SJSA1 (cell line): ENCODE data around the gene RPL37A. TPM values are rescaled to one million over a fixed set of nuclear protein-coding genes. Genes with fewer than 3 reads are reported as not detected.

Experiments
- DNase-seq, 2 experiments: peaks; one replicate each; pipeline ENCODE4 v3.0.0-alpha.2; 2015 to 2020; ENCODE audit warnings: low spot score in 2 of 2, low read depth in 1 of 2
- H3K27ac ChIP-seq: fragments of 250-450 bp; sonication (Bioruptor Pico); 2 replicates; pipeline ENCODE4 v1.5.1; 2020; ENCODE audit warnings: mild to moderate bottlenecking, moderate library complexity
- H3K27me3 ChIP-seq: fragments of 250-450 bp; sonication (Bioruptor Pico); replicated peaks from 2 replicates; pipeline ENCODE4 v1.5.1; 2020; ENCODE audit warnings: mild to moderate bottlenecking, moderate library complexity
- H3K36me3 ChIP-seq: fragments of 250-450 bp; sonication (Bioruptor Pico); 2 replicates; pipeline ENCODE4 v1.5.1; 2020; ENCODE audit warnings: mild to moderate bottlenecking
- H3K4me1 ChIP-seq: fragments of 250-450 bp; sonication (Bioruptor Pico); replicated peaks from 2 replicates; pipeline ENCODE4 v1.6.1; 2021; ENCODE audit warnings: mild to moderate bottlenecking
- H3K4me3 ChIP-seq: fragments of 250-450 bp; sonication (Bioruptor Pico); 2 replicates; pipeline ENCODE4 v1.5.1; 2020; ENCODE audit warnings: mild to moderate bottlenecking
- H3K9me3 ChIP-seq: fragments of 250-450 bp; sonication (Bioruptor Pico); replicated peaks from 2 replicates; pipeline ENCODE4 v1.5.1; 2020; ENCODE audit warnings: mild to moderate bottlenecking
- total RNA-seq: library from RNA; depleted of rRNA; stranded (reverse); fragments of >200 nt; shearing (Covaris generic); gene quantifications from 2 replicates; pipeline ENCODE4 v1.2.3, GENCODE V29; 2014

Gene RPL37A
- total RNA-seq, 1 experiment from 2014 or later: 1,252 TPM

DNA sequence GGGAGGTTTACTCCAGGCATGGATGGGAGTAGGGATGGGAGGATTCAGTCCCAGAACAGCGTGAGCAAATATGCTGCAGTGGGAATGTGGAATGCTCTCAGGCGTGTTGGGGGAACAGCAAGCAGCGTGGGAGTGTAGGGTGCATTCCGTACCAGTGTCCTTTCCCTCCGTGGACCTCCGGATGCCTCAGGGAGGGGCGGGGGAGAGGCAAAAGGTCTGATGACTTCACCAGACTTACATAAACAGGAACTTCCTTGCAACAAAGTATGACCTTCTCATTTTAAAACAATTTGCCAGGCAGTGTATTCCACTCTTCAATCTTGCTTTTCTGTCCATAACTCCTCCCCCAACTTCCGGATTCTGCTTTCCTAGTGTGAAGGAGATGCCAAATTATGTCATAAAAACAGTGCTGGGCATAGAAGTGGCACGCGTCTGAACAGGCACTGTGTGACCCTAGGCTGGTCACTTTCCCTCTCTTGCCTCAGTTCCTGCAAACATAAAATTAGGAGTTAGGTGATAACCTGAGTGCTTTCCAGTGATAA is 36.9 kb downstream of the RPL37A start:
- H3K9me3 ChIP-seq: no peaks in the 10 kb centered on the region
- no peaks in the 10 kb centered on the region for H3K27me3 ChIP-seq
- H3K4me1 ChIP-seq: peaks cover 19% of the 10 kb centered on the region
- DNase-seq: peak; percentile 83 to 87
- H3K4me3 ChIP-seq: no peak overlapping the region
- peak overlapping the region; percentile 56 for H3K27ac ChIP-seq
- no peaks in the 10 kb centered on the region for H3K36me3 ChIP-seq

- H3K9me3 ChIP-seq: no peaks in the 10 kb centered on the region
- H3K27ac ChIP-seq: no peak overlapping the region
- DNase-seq: no peak
- no peaks in the 10 kb centered on the region for H3K36me3 ChIP-seq
- H3K4me1 ChIP-seq: peaks cover 19% of the 10 kb centered on the region
- H3K4me3 ChIP-seq: no peak overlapping the region
- no peaks in the 10 kb centered on the region for H3K27me3 ChIP-seq
Measured at GRCh38 chr2:216536734-216537210, 38.1 kb downstream of the RPL37A start.

DNA sequence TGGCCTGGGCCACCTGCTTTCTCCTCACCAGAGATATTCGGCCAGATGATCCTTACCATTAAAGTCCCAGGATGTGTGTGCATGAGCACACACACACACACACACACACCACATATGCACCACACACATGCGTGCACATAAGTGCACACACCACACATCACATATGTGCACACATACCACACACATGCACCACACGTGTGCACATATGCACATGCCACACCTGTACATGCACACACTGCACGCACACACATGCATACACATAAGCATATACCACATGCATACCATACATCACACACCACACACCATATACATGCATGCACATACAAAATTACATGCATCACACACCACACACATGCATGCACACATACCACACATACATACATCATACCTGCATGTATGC is 38.7 kb downstream of the RPL37A start:
- H3K36me3 ChIP-seq: no peaks in the 10 kb centered on the region
- DNase-seq: no peak
- no peak overlapping the region for H3K27ac ChIP-seq

GRCh38 chr2:216538538-216538937 is 39.9 kb downstream of the RPL37A start:
- no peak overlapping the region for H3K4me3 ChIP-seq
- DNase-seq: no peak

More for the DNA sequence above, 38.7 kb downstream of the RPL37A start:
- Histone ChIP-seq H3K9me3 (no peaks in the 10 kb centered on the region), H3K4me1 (peaks cover 19% of the 10 kb centered on the region), H3K27me3 (no peaks in the 10 kb centered on the region), H3K4me3 (no peak overlapping the region)

GRCh38 chr2:216539120-216539519 is 40.5 kb downstream of the RPL37A start:
- Histone ChIP-seq H3K4me3 (no peak overlapping the region), H3K36me3 (no peaks in the 10 kb centered on the region), H3K27ac (no peak overlapping the region), H3K27me3 (no peaks in the 10 kb centered on the region), H3K9me3 (no peaks in the 10 kb centered on the region), H3K4me1 (peaks cover 19% of the 10 kb centered on the region)
- DNase-seq: no peak

More at GRCh38 chr2:216538538-216538937, 39.9 kb downstream of the RPL37A start:
- Histone ChIP-seq H3K9me3 (no peaks in the 10 kb centered on the region), H3K4me1 (peaks cover 19% of the 10 kb centered on the region), H3K27ac (no peak overlapping the region), H3K36me3 (no peaks in the 10 kb centered on the region), H3K27me3 (no peaks in the 10 kb centered on the region)

- no peak overlapping the region for H3K27ac ChIP-seq
- no peak for DNase-seq
- H3K4me3 ChIP-seq: no peak overlapping the region
- H3K27me3 ChIP-seq: no peaks in the 10 kb centered on the region
- H3K9me3 ChIP-seq: no peaks in the 10 kb centered on the region
- H3K36me3 ChIP-seq: no peaks in the 10 kb centered on the region
- H3K4me1 ChIP-seq: peaks cover 18% of the 10 kb centered on the region
Measured at GRCh38 chr2:216539791-216540241, 41.2 kb downstream of the RPL37A start.

DNA sequence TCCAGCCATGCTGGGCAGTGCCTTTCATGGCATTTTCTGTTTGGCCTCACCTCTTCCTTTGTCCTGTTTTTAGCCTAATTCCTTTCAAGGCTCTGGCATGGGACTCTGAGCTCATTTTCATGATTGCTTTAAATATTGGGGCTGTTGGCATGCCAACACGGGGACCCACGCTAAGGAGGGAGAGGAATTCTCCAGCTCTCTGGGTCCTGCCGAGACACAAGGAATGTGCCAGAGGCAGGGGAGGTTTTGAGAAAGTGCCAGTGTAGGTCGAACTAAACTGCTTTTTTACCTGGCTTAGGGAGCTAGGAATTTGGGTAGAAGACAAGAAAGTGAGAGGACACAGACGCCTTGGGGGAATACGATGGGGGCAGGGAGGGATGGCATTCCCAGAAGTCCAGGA is 42.3 kb downstream of the RPL37A start:
- H3K4me3 ChIP-seq: no peak overlapping the region
- peaks cover 6% of the 10 kb centered on the region for H3K4me1 ChIP-seq
- H3K9me3 ChIP-seq: no peaks in the 10 kb centered on the region
- DNase-seq: no peak
- H3K27me3 ChIP-seq: no peaks in the 10 kb centered on the region
- no peak overlapping the region for H3K27ac ChIP-seq
- no peaks in the 10 kb centered on the region for H3K36me3 ChIP-seq

GRCh38 chr2:216541505-216541904 is 42.9 kb downstream of the RPL37A start:
- Histone ChIP-seq H3K27me3 (no peaks in the 10 kb centered on the region), H3K9me3 (no peaks in the 10 kb centered on the region), H3K4me1 (peaks cover under 1% of the 10 kb centered on the region), H3K36me3 (no peaks in the 10 kb centered on the region), H3K4me3 (no peak overlapping the region), H3K27ac (no peak overlapping the region)
- no peak for DNase-seq

GRCh38 chr2:216545359-216545758 is 46.7 kb downstream of the RPL37A start:
- DNase-seq: no peak

DNA sequence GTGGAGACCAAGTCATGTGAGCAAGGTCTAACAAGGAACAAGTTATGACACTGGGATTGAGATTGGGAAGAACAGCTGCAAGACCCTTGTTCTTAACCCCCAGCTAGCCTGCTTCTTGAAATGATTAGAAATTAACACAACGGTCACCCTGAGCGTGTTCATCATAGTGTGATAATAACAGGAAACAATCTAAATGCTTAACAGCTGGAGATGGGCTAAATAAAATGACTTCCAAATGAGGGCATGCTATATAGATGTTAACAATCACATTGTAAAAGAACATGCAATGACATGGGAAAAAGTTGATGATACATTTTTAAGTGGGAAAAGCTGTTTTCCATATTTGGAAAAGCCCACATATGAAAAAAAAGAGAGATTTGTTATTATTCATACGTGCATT is 47.6 kb downstream of the RPL37A start:
- Histone ChIP-seq H3K27ac (no peak overlapping the region), H3K4me3 (no peak overlapping the region), H3K4me1 (0 out of 2 replicates have a peak, but pooled peaks cover 1% of the 10 kb centered on the region), H3K36me3 (no peaks in the 10 kb centered on the region), H3K27me3 (no peaks in the 10 kb centered on the region), H3K9me3 (no peaks in the 10 kb centered on the region)
- DNase-seq: no peak

More at GRCh38 chr2:216545359-216545758, 46.7 kb downstream of the RPL37A start:
- Histone ChIP-seq H3K36me3 (no peaks in the 10 kb centered on the region), H3K9me3 (no peaks in the 10 kb centered on the region), H3K27me3 (no peaks in the 10 kb centered on the region), H3K4me1 (no peaks in the 10 kb centered on the region), H3K4me3 (no peak overlapping the region), H3K27ac (no peak overlapping the region)

DNA sequence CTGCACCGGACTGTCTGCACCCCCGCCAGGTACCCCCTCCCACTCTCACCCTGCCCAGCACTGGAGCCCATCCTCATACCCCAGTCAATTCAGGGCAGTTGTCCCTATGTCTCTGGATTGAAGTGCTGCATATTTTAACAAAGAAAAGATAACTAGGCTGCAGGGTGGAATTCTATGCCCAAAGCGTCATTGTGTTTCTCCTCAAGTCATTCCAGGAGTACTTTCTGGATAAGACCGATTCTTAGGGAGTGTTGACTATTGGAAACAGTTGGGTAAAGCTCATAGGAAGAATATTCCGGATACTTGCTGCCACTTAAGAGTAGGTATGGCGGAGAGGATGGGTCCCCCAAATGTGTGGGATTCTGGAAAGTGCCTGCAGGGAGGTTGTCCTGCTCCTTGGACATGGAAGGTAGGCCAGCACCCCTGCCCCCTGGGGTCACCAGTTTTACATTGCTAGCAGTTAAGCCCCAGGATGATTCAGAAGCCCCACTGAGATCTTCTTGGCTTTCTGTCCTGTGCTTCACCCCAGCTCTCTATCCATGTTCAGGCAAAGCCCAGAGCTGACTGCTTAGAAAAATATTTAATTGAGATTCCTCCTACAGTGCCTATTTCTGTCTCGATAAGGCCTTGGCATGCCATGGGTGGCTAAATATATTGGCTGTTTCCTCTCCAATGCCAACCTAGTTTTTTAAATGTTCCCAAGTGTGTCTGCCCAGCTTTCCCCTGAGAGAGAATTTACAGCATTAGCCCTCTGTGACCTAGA is 48.2 kb downstream of the RPL37A start:
- no peak for DNase-seq
- H3K27ac ChIP-seq: no peak overlapping the region
- no peaks in the 10 kb centered on the region for H3K9me3 ChIP-seq
- H3K36me3 ChIP-seq: no peaks in the 10 kb centered on the region
- H3K4me3 ChIP-seq: no peak overlapping the region
- H3K27me3 ChIP-seq: no peaks in the 10 kb centered on the region
- H3K4me1 ChIP-seq: 0 out of 2 replicates have a peak, but pooled peaks cover 4% of the 10 kb centered on the region

DNA sequence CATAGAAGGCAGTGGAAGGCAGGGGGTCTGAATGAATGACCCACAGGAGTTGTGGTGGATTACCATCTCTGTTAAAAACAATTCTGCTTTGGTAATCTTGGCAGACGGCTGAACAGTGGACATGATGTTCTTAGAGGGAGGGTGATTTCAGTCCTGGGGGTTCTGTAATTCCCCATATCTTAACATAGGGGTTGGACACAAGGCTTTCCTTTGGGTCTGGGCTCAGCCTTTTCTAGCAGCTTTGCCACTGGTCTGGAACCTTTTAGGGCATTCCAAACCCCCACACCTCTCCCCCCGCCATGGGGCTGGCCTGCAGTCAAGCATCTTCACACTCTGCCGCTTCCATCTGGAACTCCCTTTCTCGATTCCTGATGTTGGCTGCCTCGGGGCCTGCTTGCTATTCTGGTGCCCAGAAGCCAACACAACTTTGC is 50.3 kb downstream of the RPL37A start:
- no peaks in the 10 kb centered on the region for H3K36me3 ChIP-seq
- no peaks in the 10 kb centered on the region for H3K9me3 ChIP-seq
- H3K27me3 ChIP-seq: no peaks in the 10 kb centered on the region
- H3K4me3 ChIP-seq: no peak overlapping the region
- no peak for DNase-seq
- H3K27ac ChIP-seq: no peak overlapping the region
- H3K4me1 ChIP-seq: peaks cover 12% of the 10 kb centered on the region

GRCh38 chr2:216549926-216550690 is 51.5 kb downstream of the RPL37A start:
- no peaks in the 10 kb centered on the region for H3K36me3 ChIP-seq
- no peaks in the 10 kb centered on the region for H3K9me3 ChIP-seq
- DNase-seq: no peak
- H3K4me3 ChIP-seq: no peak overlapping the region
- peaks cover 13% of the 10 kb centered on the region for H3K4me1 ChIP-seq
- no peak overlapping the region for H3K27ac ChIP-seq
- H3K27me3 ChIP-seq: no peaks in the 10 kb centered on the region
